SU-DHL-6 (cell line): ENCODE measurements around the gene ATP5F1D.

Experiments used
- H2AFZ ChIP-seq: fragments of 200-600 bp; sonication (generic); 2 replicates; pipeline ENCODE4 v1.6.1; 2014; ENCODE audit warnings: low read depth, mild to moderate bottlenecking, moderate library complexity, mixed read lengths, antibody characterized with exemption, low read length; ENCODE audit not compliant: severe bottlenecking
- H3F3A ChIP-seq: fragments of 200-600 bp; shearing (Covaris generic); 2 replicates; pipeline ENCODE4 v1.6.0; 2016; ENCODE audit warnings: antibody characterized with exemption, mild to moderate bottlenecking; ENCODE audit not compliant: insufficient read depth
- H3K27ac ChIP-seq: fragments of 200-600 bp; sonication (generic); 2 replicates; pipeline ENCODE4 v1.5.1; 2016; ENCODE audit warnings: low read depth, mild to moderate bottlenecking, low read length, moderate library complexity, mixed read lengths
- H3K27me3 ChIP-seq: fragments of 200-600 bp; sonication (generic), shearing (Covaris generic); 2 replicates; pipeline ENCODE4 v1.6.0; 2014; ENCODE audit warnings: mild to moderate bottlenecking, low read length
- H3K36me3 ChIP-seq: fragments of 200-600 bp; sonication (generic); 2 replicates; pipeline ENCODE4 v1.6.1; 2014; ENCODE audit warnings: mild to moderate bottlenecking, low read length, mixed read lengths
- H3K4me2 ChIP-seq: fragments of 300-600, 200-600 bp; shearing (Covaris generic), sonication (generic); 2 replicates; pipeline ENCODE4 v1.6.0; 2014; ENCODE audit warnings: low read length, low read depth, mild to moderate bottlenecking; ENCODE audit not compliant: poor library complexity, severe bottlenecking
- H3K4me3 ChIP-seq: fragments of 200-600 bp; sonication (generic); 2 replicates; pipeline ENCODE4 v1.5.1; 2014; ENCODE audit warnings: antibody characterized with exemption, low read length, mild to moderate bottlenecking, mixed read lengths; ENCODE audit not compliant: insufficient read depth, poor library complexity, severe bottlenecking
- H3K79me2 ChIP-seq: fragments of 200-600 bp; sonication (generic); 2 replicates; pipeline ENCODE4 v1.6.1; 2014; ENCODE audit warnings: mild to moderate bottlenecking, low read length, moderate library complexity; ENCODE audit not compliant: insufficient read depth
- H3K9ac ChIP-seq: fragments of 200-600 bp; sonication (generic); 2 replicates; pipeline ENCODE4 v1.7.0; 2014; ENCODE audit warnings: mild to moderate bottlenecking, low read length
- H3K9me2 ChIP-seq: fragments of 200-600 bp; sonication (generic); replicated peaks from 2 replicates; pipeline ENCODE4 v1.6.1; 2014; ENCODE audit warnings: low read length; ENCODE audit not compliant: insufficient read depth
- H3K9me3 ChIP-seq: fragments of 200-600 bp; sonication (generic); 2 replicates; pipeline ENCODE4 v1.6.1; 2014; ENCODE audit warnings: low read length, mixed read lengths; ENCODE audit not compliant: insufficient read depth
- H4K20me1 ChIP-seq: fragments of 200-600 bp; sonication (generic); 2 replicates; pipeline ENCODE4 v1.6.1; 2014; ENCODE audit warnings: low read depth, mild to moderate bottlenecking, antibody characterized with exemption, low read length, moderate library complexity, mixed read lengths
- EZH2phosphoT487 ChIP-seq: fragments of 200-600 bp; sonication (generic), shearing (Covaris generic); conservative IDR thresholded peaks from 2 replicates; pipeline ENCODE4 v1.6.1; 2018; ENCODE audit warnings: mild to moderate bottlenecking, antibody characterized with exemption, low read length, moderate library complexity, mixed read lengths
- TF ChIP-seq, protein P1 (sequence below): fragments of 200-600 bp; sonication (generic); IDR thresholded peaks from one replicate; pipeline ENCODE4 v1.5.1; 2017; ENCODE audit warnings: antibody characterized with exemption, mild to moderate bottlenecking, low read length, moderate library complexity; ENCODE audit not compliant: insufficient read depth, poor library complexity, severe bottlenecking

The ATP5F1D gene

DNA sequence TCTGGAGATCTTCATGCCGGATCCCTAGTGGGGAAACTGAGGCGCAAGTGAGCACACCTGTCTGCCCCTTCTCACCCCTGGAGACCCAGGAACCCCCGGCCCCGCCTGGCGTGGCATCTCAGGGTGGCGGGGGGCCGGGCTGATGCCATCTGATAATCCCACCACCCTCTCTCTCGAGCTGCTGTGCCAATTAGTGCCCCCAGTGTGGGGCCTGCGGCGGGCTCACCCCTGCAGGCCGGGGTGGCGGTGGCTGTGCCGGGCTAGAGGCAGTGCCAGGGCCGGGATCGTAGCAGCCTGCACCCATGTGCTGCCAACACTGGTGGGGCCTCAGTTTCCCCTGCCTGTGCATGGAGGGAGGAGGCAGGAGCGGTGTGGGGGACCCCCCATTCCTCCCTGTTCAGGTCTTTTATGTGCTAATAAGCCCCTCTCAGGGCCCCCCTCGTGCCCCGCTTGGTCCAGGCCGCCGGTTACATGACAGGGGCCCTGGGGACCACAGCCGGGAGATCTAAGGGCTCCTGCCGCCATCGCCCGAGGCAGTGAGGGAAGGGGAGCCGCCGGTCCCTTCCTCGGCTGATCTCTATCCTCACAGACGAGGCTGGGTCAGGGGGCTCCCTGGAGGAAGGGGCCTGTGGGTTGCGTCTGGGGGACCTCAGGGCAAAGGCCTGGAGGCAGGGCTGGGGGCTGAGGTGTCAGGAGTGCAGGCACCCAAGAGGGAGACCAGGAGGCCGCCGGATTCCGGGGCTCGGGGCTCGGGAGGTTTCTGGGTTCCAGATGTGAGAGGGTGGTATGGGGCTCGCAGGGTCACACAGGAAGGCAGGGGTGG, 52.4 kb downstream of the ATP5F1D start:
- H3K9me3 ChIP-seq = no peaks in the 10 kb centered on the region
- no peaks in the 10 kb centered on the region for H3K9me2 ChIP-seq
- no peak overlapping the region for H3K9ac ChIP-seq
- H4K20me1 ChIP-seq = no peaks in the 10 kb centered on the region
- H3K79me2 ChIP-seq = no peaks in the 10 kb centered on the region
- no peak for TF ChIP-seq EZH2phosphoT487
- TF ChIP-seq, protein P1, sequence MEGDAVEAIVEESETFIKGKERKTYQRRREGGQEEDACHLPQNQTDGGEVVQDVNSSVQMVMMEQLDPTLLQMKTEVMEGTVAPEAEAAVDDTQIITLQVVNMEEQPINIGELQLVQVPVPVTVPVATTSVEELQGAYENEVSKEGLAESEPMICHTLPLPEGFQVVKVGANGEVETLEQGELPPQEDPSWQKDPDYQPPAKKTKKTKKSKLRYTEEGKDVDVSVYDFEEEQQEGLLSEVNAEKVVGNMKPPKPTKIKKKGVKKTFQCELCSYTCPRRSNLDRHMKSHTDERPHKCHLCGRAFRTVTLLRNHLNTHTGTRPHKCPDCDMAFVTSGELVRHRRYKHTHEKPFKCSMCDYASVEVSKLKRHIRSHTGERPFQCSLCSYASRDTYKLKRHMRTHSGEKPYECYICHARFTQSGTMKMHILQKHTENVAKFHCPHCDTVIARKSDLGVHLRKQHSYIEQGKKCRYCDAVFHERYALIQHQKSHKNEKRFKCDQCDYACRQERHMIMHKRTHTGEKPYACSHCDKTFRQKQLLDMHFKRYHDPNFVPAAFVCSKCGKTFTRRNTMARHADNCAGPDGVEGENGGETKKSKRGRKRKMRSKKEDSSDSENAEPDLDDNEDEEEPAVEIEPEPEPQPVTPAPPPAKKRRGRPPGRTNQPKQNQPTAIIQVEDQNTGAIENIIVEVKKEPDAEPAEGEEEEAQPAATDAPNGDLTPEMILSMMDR = no peak
- H3K36me3 ChIP-seq = no peaks in the 10 kb centered on the region
- H3K4me3 ChIP-seq = no peak overlapping the region
- no peak overlapping the region for H3K27ac ChIP-seq
- no peak overlapping the region for H2AFZ ChIP-seq
- H3K4me2 ChIP-seq = no peak overlapping the region
- peaks cover 4% of the 10 kb centered on the region; the same call in 1 of the 2 replicates for H3K27me3 ChIP-seq
- H3F3A ChIP-seq = no peaks in the 10 kb centered on the region
